Measurements from ENCODE around the gene LRCH3. TPM values are rescaled to one million over a fixed set of nuclear protein-coding genes. Genes with fewer than 3 reads are reported as not detected.

LRCH3 gene
- total RNA-seq, 1 donor from 2014 or later, result 42.1 TPM

DNA sequence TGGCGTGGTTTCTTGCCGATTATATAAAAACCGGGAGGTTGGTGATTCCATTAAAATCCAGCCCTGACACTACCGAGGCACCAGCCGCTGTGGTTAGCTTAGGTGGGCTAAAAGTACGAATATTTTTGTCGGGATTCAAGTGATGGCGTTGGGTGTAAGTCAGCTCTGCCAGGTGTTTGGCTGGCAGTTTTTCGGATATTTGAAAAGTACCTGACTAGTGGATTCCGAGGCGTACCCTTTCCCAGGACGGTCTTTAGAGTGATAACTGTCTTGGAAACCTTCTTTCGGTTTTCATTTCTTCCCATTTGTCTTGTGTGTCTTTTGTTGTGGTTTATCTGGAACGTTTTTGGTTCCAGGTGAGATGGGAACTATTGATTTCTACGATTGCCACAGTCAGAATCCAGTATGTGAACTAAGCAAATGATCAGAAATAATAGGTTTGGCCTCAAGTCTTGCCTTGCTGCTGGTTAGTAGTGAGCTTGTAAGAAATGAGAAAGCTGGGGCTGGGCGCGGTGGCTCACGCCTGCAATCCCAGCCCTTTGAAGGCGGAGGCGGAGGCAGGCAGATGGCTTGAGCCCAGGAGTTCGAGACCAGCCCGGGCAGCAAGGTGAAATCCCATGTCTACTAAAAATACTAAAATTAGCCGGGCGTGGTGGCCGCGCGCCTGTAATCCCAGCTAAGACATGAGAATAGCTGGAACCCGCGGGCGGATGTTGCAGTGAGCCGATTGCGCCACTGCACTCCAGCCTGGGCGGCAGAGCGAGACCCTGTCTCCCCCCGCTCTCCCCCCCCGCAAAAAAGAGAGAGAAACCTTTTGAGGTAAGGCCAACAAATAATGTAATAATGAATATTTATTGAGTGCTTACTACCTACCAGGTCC lies 40.0 kb upstream of the LRCH3 start:
- FAIRE-seq (no peak), DNase-seq (ENCODE audit: low read depth) (peak; percentile 12)
- H3K4me2 ChIP-seq (ENCODE audit: low read length), result peak overlapping the region; percentile 85
- Mint-ChIP-seq H3K27me3 (ENCODE audit: low read depth, unreplicated experiment) (no peaks in the 10 kb centered on the region), H3K4me1 (ENCODE audit: low read depth, unreplicated experiment) (peaks cover 16% of the 10 kb centered on the region), H3K36me3 (ENCODE audit: low read depth, unreplicated experiment) (no peaks in the 10 kb centered on the region), H3K4me3 (ENCODE audit: unreplicated experiment) (peak overlapping the region; percentile 94), H3K27ac (ENCODE audit: unreplicated experiment) (peak overlapping the region; percentile 80), H3K9me3 (ENCODE audit: unreplicated experiment) (no peaks in the 10 kb centered on the region)
- H4K20me1 ChIP-seq (ENCODE audit: insufficient read depth, low read length), result peaks cover 52% of the 10 kb centered on the region
- peak overlapping the region; percentile 91 for H3K4me3 ChIP-seq (ENCODE audit: insufficient read depth, low read depth, low read length)
- H3K4me1 ChIP-seq (ENCODE audit: insufficient read depth, low read length), result peaks cover 17% of the 10 kb centered on the region
- H3K36me3 ChIP-seq (ENCODE audit: insufficient read depth, low read length), result no peaks in the 10 kb centered on the region
- H2AFZ ChIP-seq (ENCODE audit: low read depth, low read length), result peak overlapping the region; percentile 29
- peaks cover 56% of the 10 kb centered on the region for H3K79me2 ChIP-seq (ENCODE audit: insufficient read depth, low read length)
- H3K27ac ChIP-seq (ENCODE audit: low read depth, low read length), result peak overlapping the region; percentile 87
- no peaks in the 10 kb centered on the region for H3K27me3 ChIP-seq (ENCODE audit: insufficient read depth, low read length)
- H3K9me3 ChIP-seq (ENCODE audit: insufficient read depth, low read depth, low read length), result no peaks in the 10 kb centered on the region
- TF ChIP-seq, protein P1, sequence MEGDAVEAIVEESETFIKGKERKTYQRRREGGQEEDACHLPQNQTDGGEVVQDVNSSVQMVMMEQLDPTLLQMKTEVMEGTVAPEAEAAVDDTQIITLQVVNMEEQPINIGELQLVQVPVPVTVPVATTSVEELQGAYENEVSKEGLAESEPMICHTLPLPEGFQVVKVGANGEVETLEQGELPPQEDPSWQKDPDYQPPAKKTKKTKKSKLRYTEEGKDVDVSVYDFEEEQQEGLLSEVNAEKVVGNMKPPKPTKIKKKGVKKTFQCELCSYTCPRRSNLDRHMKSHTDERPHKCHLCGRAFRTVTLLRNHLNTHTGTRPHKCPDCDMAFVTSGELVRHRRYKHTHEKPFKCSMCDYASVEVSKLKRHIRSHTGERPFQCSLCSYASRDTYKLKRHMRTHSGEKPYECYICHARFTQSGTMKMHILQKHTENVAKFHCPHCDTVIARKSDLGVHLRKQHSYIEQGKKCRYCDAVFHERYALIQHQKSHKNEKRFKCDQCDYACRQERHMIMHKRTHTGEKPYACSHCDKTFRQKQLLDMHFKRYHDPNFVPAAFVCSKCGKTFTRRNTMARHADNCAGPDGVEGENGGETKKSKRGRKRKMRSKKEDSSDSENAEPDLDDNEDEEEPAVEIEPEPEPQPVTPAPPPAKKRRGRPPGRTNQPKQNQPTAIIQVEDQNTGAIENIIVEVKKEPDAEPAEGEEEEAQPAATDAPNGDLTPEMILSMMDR (IDR thresholded peaks at IDR 0.05; ENCODE audit: insufficient read depth, low read depth, low read length), result no peak
- TF ChIP-seq EZH2 (IDR thresholded peaks at IDR 0.05; ENCODE audit: insufficient read depth, low read length), result no peak
- peak overlapping the region; percentile 84 for H3K9ac ChIP-seq (ENCODE audit: low read length)

DNA sequence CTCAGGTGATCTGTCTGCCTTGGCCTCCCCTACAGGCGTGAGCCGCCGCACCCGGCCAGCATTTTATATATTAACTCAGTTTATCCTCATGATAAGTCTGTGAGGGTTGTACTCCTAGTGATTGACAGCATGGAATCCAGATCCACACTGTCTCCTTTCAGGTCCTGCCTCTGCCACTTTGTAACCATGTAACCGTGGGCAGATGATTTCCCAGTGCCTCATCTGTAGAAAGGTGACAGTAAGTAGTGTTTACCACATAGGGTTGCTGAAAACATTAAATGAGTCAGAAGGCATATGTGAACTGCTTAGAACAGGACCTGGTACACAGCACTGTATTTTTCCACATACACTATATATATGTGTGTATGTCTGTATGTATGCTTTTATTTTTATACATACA lies 38.9 kb upstream of the LRCH3 start:
- no peak overlapping the region for H2AFZ ChIP-seq (ENCODE audit: low read depth, low read length)
- no peak overlapping the region for H3K4me3 ChIP-seq (ENCODE audit: insufficient read depth, low read depth, low read length)
- H3K9me3 ChIP-seq (ENCODE audit: insufficient read depth, low read depth, low read length), result no peaks in the 10 kb centered on the region
- Mint-ChIP-seq H3K27me3 (ENCODE audit: low read depth, unreplicated experiment) (no peaks in the 10 kb centered on the region), H3K4me3 (ENCODE audit: unreplicated experiment) (peak overlapping the region; percentile 82), H3K4me1 (ENCODE audit: low read depth, unreplicated experiment) (peaks cover 16% of the 10 kb centered on the region), H3K36me3 (ENCODE audit: low read depth, unreplicated experiment) (no peaks in the 10 kb centered on the region), H3K27ac (ENCODE audit: unreplicated experiment) (peak overlapping the region; percentile 62), H3K9me3 (ENCODE audit: unreplicated experiment) (no peaks in the 10 kb centered on the region)
- no peaks in the 10 kb centered on the region for H3K27me3 ChIP-seq (ENCODE audit: insufficient read depth, low read length)
- peaks cover 66% of the 10 kb centered on the region for H3K79me2 ChIP-seq (ENCODE audit: insufficient read depth, low read length)
- H4K20me1 ChIP-seq (ENCODE audit: insufficient read depth, low read length), result peaks cover 61% of the 10 kb centered on the region
- TF ChIP-seq, protein P1 (IDR thresholded peaks at IDR 0.05; ENCODE audit: insufficient read depth, low read depth, low read length), result no peak
- no peak for TF ChIP-seq EZH2 (IDR thresholded peaks at IDR 0.05; ENCODE audit: insufficient read depth, low read length)
- H3K4me2 ChIP-seq (ENCODE audit: low read length), result peak overlapping the region; percentile 85
- DNase-seq (ENCODE audit: low read depth) (no peak), FAIRE-seq (no peak)
- H3K4me1 ChIP-seq (ENCODE audit: insufficient read depth, low read length), result peaks cover 17% of the 10 kb centered on the region
- H3K27ac ChIP-seq (ENCODE audit: low read depth, low read length), result no peak overlapping the region
- no peak overlapping the region for H3K9ac ChIP-seq (ENCODE audit: low read length)
- no peaks in the 10 kb centered on the region for H3K36me3 ChIP-seq (ENCODE audit: insufficient read depth, low read length)

DNA sequence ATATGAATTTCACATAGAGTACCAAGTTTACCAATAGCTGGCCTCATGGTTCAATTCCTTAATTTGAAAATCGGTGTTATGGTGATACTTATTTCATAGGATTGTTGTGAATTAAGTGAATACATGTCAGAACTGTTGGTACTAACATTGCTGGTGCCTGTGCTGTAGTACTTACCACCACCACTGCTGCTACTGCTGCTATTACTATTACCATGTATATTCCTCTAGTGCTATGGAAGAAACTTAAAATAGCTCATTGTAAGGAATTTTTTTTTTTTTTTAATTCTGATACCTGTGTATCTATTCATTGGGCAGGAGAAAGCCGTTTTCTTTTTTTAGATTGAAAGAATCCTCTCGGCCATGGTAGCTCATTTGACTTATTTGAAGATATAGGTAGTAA lies 37.8 kb upstream of the LRCH3 start:
- no peaks in the 10 kb centered on the region for H3K9me3 Mint-ChIP-seq (ENCODE audit: unreplicated experiment)
- no peak overlapping the region for H3K27ac ChIP-seq (ENCODE audit: low read depth, low read length)
- H3K4me3 ChIP-seq (ENCODE audit: insufficient read depth, low read depth, low read length), result no peak overlapping the region
- no peaks in the 10 kb centered on the region for H3K9me3 ChIP-seq (ENCODE audit: insufficient read depth, low read depth, low read length)
- H3K4me1 Mint-ChIP-seq (ENCODE audit: low read depth, unreplicated experiment), result peaks cover 16% of the 10 kb centered on the region
- H3K27me3 Mint-ChIP-seq (ENCODE audit: low read depth, unreplicated experiment), result no peaks in the 10 kb centered on the region
- no peak overlapping the region for H2AFZ ChIP-seq (ENCODE audit: low read depth, low read length)
- H3K4me1 ChIP-seq (ENCODE audit: insufficient read depth, low read length), result peaks cover 17% of the 10 kb centered on the region
- H3K36me3 ChIP-seq (ENCODE audit: insufficient read depth, low read length), result peaks cover under 1% of the 10 kb centered on the region
- FAIRE-seq (no peak), DNase-seq (ENCODE audit: low read depth) (no peak)
- H3K27me3 ChIP-seq (ENCODE audit: insufficient read depth, low read length), result no peaks in the 10 kb centered on the region
- no peak overlapping the region for H3K4me3 Mint-ChIP-seq (ENCODE audit: unreplicated experiment)
- no peak for TF ChIP-seq EZH2 (IDR thresholded peaks at IDR 0.05; ENCODE audit: insufficient read depth, low read length)
- TF ChIP-seq, protein P1 (IDR thresholded peaks at IDR 0.05; ENCODE audit: insufficient read depth, low read depth, low read length), result no peak
- H3K79me2 ChIP-seq (ENCODE audit: insufficient read depth, low read length), result peaks cover 75% of the 10 kb centered on the region
- H3K9ac ChIP-seq (ENCODE audit: low read length), result no peak overlapping the region
- no peaks in the 10 kb centered on the region for H3K36me3 Mint-ChIP-seq (ENCODE audit: low read depth, unreplicated experiment)
- H3K4me2 ChIP-seq (ENCODE audit: low read length), result no peak overlapping the region
- H4K20me1 ChIP-seq (ENCODE audit: insufficient read depth, low read length), result peaks cover 61% of the 10 kb centered on the region
- no peak overlapping the region for H3K27ac Mint-ChIP-seq (ENCODE audit: unreplicated experiment)
